Prostate gland (tissue), 2 donors: ENCODE measurements around the gene LRRC51. TPM values are rescaled to one million over a fixed set of nuclear protein-coding genes. Genes with fewer than 3 reads are reported as not detected.

Experiments used
- DNase-seq: peaks from one replicate; pipeline ENCODE4 v3.0.0-alpha.2; 2019; ENCODE audit warnings: low spot score
- H3K27ac ChIP-seq, 2 donors: fragments of 200-600 bp; sonication (generic); 2 replicates each; pipeline ENCODE4 v1.5.1; 2017 to 2019
- H3K27me3 ChIP-seq: fragments of 200-600 bp; sonication (generic); replicated peaks from 2 replicates; pipeline ENCODE4 v1.5.1; 2019; ENCODE audit not compliant: insufficient read depth
- H3K36me3 ChIP-seq, 2 donors: fragments of 200-600 bp; sonication (generic); 1 replicate in 1 of 2; 2 replicates in 1 of 2; pipeline versions ENCODE4 v1.5.1 to v1.8.1; 2017 to 2019
- H3K4me1 ChIP-seq: fragments of 200-600 bp; sonication (generic); replicated peaks from 2 replicates; pipeline ENCODE4 v1.5.1; 2019
- H3K4me3 ChIP-seq, 2 donors: fragments of 200-600 bp; sonication (generic); 2 replicates each; pipeline ENCODE4 v1.5.1; 2017 to 2019
- H3K9me3 ChIP-seq: fragments of 200-600 bp; sonication (generic); 2 replicates; pipeline ENCODE4 v1.5.1; 2017
- POLR2A ChIP-seq: fragments of 450-650 bp; IDR thresholded peaks from one replicate; pipeline ENCODE4 v1.6.1; 2016; ENCODE audit warnings: antibody characterized with exemption, mild to moderate bottlenecking
- POLR2AphosphoS5 ChIP-seq: sonication (generic); formaldehyde crosslinking; IDR thresholded peaks from one replicate; pipeline ENCODE4 v1.6.1; 2017; ENCODE audit warnings: antibody characterized with exemption
- WGBS: methylation state at CpG from one replicate; pipeline ENCODE4 v1.1.5; 2018; 5-methylcytosine and 5-hydroxymethylcytosine counted together
- intact Hi-C: fragments of 100-400 bp; cut with DNase I; formaldehyde crosslinking; loops from one replicate; pipeline ENCODE4 v1.14.2; 2022
- total RNA-seq, 2 donors: library from RNA; depleted of rRNA; stranded (reverse); fragments of >200 nt; gene quantifications; one replicate each; pipeline ENCODE4 v1.1.0, GENCODE V29; 2016
- TF ChIP-seq, protein P1 (sequence below), 4 experiments: fragments of 200-600 bp in 2 of 4; fragments of 450-650 bp in 2 of 4; sonication (generic) in 2 of 4; IDR thresholded peaks; 1 replicate in 3 of 4; 2 replicates in 1 of 4; pipeline ENCODE4 v1.5.1; 2016 to 2019; ENCODE audit warnings: antibody characterized with exemption in 4 of 4, mild to moderate bottlenecking in 2 of 4, moderate library complexity in 2 of 4

LRRC51 gene
- total RNA-seq, 2 donors from 2014 or later, result 13.1 to 25.1 TPM

DNA sequence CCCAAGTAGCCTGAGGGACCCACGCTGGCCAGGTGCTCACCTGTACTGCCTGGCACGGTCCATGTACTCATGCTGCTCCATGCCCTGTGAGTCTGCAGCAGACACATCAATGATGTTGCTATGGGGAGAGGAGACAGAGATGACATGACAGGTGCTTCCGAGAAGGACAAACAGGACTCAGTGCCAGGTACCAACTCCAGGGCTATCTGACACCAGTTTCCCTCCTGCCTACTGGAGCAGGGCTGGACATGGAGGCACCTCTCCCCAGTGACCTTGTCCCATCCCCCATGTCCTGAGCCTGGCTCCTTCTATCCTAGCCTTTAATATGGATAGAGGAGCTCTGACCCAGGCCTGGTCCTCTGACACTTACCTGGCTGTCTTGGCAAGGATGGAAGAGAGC lies 18.1 kb downstream of the LRRC51 start:
- Histone ChIP-seq H3K36me3 (peaks cover 7 to 19% of the 10 kb centered on the region in 2 donors), H3K27me3 (no peaks in the 10 kb centered on the region), H3K9me3 (no peaks in the 10 kb centered on the region), H3K4me3 (no peak overlapping the region), H3K27ac (no peak overlapping the region), H3K4me1 (peaks cover 10% of the 10 kb centered on the region)
- intact Hi-C loops, result no loop called here
- 83% methylated on average over 3 of the region's 3 CpGs for WGBS
- no peak for DNase-seq
- TF ChIP-seq POLR2A, result no peak
- TF ChIP-seq, protein P1, sequence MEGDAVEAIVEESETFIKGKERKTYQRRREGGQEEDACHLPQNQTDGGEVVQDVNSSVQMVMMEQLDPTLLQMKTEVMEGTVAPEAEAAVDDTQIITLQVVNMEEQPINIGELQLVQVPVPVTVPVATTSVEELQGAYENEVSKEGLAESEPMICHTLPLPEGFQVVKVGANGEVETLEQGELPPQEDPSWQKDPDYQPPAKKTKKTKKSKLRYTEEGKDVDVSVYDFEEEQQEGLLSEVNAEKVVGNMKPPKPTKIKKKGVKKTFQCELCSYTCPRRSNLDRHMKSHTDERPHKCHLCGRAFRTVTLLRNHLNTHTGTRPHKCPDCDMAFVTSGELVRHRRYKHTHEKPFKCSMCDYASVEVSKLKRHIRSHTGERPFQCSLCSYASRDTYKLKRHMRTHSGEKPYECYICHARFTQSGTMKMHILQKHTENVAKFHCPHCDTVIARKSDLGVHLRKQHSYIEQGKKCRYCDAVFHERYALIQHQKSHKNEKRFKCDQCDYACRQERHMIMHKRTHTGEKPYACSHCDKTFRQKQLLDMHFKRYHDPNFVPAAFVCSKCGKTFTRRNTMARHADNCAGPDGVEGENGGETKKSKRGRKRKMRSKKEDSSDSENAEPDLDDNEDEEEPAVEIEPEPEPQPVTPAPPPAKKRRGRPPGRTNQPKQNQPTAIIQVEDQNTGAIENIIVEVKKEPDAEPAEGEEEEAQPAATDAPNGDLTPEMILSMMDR (IDR thresholded peaks at IDR 0.05), result no peak
- TF ChIP-seq POLR2AphosphoS5, result no peak

DNA sequence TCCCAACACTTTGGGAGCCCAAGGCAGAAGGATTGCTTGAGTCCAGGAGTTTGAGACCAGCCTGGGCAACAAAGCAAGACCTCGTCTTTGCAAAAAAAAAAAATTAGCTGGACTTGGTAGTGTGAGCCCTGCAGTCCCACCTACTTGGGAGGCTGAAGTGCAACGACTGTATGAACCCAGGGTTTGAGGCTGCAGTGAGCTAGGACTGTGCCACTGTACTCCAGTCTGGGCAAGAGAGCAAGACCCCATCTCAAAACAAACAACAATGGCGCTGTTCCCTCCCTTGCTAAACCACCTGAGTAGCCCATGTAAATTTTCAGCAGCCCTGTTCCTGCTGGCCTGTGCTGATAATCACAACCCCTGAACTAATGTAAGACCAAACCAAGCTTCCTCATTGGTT lies 19.4 kb downstream of the LRRC51 start:
- TF ChIP-seq POLR2A, result no peak
- H3K9me3 ChIP-seq, result no peaks in the 10 kb centered on the region
- peaks cover 10% of the 10 kb centered on the region for H3K4me1 ChIP-seq
- H3K27ac ChIP-seq, result no peak overlapping the region
- intact Hi-C loops, result no loop called here
- no peak overlapping the region for H3K4me3 ChIP-seq
- WGBS, result 87% methylated on average over 3 of the region's 3 CpGs
- H3K36me3 ChIP-seq, result peaks cover 3 to 19% of the 10 kb centered on the region in 2 donors
- no peak for DNase-seq
- no peaks in the 10 kb centered on the region for H3K27me3 ChIP-seq

DNA sequence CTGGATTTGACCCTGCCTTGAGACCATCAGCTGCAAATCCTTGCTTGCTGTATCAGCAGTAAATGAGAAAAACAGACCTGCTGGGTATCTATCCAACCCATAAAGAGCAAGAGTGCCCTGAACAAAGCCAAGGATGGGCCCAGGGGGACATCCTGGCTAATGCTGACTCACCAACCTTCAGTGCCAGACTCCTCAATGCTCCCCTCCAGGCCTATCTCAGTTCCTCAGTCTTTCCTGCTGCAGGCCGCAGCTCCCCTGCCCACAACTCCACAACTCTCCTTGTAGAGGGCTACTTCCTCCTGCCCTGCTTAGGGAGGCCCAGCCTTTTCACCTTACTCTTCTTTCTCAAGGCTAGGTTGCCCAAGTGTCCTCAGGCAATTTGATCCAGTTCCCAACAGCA lies 19.8 kb downstream of the LRRC51 start:
- no peak overlapping the region for H3K4me3 ChIP-seq
- no peaks in the 10 kb centered on the region for H3K9me3 ChIP-seq
- 80% methylated on average over 1 of the region's 1 CpG for WGBS
- H3K4me1 ChIP-seq, result peaks cover 10% of the 10 kb centered on the region
- H3K27ac ChIP-seq, result no peak overlapping the region
- H3K27me3 ChIP-seq, result no peaks in the 10 kb centered on the region
- peaks cover 3 to 19% of the 10 kb centered on the region in 2 donors for H3K36me3 ChIP-seq
- intact Hi-C loops, result no loop called here
- TF ChIP-seq POLR2A (no peak), POLR2AphosphoS5 (no peak)
- TF ChIP-seq, protein P1 (IDR thresholded peaks at IDR 0.05), result no peak
- DNase-seq, result no peak

DNA sequence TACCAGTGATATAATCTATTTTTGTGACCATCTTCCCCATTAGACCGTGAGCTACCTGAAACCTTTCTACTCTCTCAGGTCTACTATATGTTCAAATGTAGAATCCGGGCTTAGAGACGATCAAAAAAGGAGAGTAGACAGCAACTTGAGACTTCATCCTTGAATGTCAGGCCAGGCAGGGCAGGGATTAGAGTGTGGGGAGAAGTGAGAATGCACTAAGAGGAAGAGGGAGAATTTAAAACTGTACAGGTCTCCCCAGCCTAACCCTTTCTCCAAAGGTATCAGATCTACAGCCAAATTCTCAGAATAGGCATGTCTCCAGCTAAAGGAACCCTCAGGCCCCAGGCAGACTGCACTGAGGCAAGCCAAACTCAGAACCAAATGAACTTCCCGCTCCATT lies 21.5 kb downstream of the LRRC51 start:
- H3K36me3 ChIP-seq, result peaks cover 3 to 15% of the 10 kb centered on the region in 2 donors
- DNase-seq, result no peak
- TF ChIP-seq, protein P1 (IDR thresholded peaks at IDR 0.05), result no peak
- TF ChIP-seq POLR2AphosphoS5, result no peak
- no peak for TF ChIP-seq POLR2A
- 31% methylated on average over 4 of the region's 4 CpGs for WGBS
- H3K4me3 ChIP-seq, result peak overlapping the region; percentile 80 to 84
- peak overlapping the region; percentile 91 to 94 for H3K27ac ChIP-seq
- peaks cover 10% of the 10 kb centered on the region for H3K4me1 ChIP-seq
- H3K9me3 ChIP-seq, result no peaks in the 10 kb centered on the region
- H3K27me3 ChIP-seq, result no peaks in the 10 kb centered on the region
- intact Hi-C loops, result no loop called here

DNA sequence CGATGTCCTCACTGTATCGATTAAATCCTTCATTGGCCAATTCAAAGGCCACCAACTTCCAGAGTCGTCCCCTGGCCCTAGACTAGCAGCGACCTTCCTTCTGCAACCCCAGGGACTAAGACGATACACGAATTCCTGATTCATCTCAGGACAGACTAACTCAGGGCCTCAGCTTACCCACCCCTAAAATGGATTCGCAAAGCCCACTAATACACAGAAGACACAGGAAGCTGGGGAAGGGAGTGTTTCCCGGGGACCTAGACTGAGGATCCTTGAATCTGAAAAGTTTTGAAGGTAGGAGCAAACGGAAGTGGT lies 21.9 kb downstream of the LRRC51 start:
- peak overlapping the region; percentile 80 to 84 for H3K4me3 ChIP-seq
- H3K36me3 ChIP-seq, result peaks cover 0 to 11% of the 10 kb centered on the region in 2 donors
- peaks cover 10% of the 10 kb centered on the region for H3K4me1 ChIP-seq
- TF ChIP-seq, protein P1 (IDR thresholded peaks at IDR 0.05), result no peak
- TF ChIP-seq POLR2AphosphoS5, result no peak
- no peak for TF ChIP-seq POLR2A
- H3K27ac ChIP-seq, result peak overlapping the region; percentile 91 to 94
- no peaks in the 10 kb centered on the region for H3K9me3 ChIP-seq
- no peaks in the 10 kb centered on the region for H3K27me3 ChIP-seq
- intact Hi-C loops, result no loop called here
- WGBS, result 1% methylated on average over 9 of the region's 9 CpGs
- DNase-seq, result no peak
